Myocyte (in vitro differentiated cells): ENCODE measurements around the gene ERP27. TPM values are rescaled to one million over a fixed set of nuclear protein-coding genes. Genes with fewer than 3 reads are reported as not detected.

Experiments
- DNase-seq: peaks from one replicate; pipeline ENCODE4 v3.0.0-alpha.2; 2012; ENCODE audit warnings: low read depth
- total RNA-seq: library from RNA; depleted of rRNA; stranded (reverse); fragments of >200 nt; gene quantifications from 2 replicates; pipeline ENCODE4 v1.2.3, GENCODE V29; 2014

Gene ERP27
- total RNA-seq, 1 donor from 2014 or later: not detected

DNA sequence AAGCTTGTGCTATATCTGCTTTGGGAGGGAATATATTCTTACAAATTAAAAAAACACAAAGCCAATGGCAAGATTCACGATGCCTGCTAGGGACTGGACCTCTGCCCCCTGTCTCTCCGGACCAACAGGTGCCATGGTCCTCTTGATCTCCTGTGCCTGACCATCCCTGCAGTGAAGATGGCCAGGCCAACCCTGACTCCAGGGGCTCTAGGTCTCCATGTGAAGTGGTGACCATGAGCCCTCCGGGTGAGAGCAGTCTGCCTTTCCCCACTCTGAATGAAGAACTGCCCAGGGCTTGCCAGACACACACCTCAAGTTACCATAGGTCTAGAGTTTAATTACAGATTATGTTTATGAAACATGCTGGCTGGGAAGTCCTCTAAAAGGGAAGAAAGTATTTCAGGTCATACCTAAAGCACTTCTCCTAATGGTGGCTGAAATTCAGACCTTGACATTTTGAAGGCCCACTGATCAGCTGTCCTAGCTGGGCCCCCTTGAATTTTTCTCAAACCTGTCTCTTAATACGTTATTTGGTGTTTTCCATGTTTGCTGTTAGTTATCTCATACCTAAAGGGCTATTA is 21.7 kb upstream of the ERP27 start:
- DNase-seq: no peak

GRCh38 chr12:14959463-14959862 is 21.1 kb upstream of the ERP27 start:
- DNase-seq: no peak

DNA sequence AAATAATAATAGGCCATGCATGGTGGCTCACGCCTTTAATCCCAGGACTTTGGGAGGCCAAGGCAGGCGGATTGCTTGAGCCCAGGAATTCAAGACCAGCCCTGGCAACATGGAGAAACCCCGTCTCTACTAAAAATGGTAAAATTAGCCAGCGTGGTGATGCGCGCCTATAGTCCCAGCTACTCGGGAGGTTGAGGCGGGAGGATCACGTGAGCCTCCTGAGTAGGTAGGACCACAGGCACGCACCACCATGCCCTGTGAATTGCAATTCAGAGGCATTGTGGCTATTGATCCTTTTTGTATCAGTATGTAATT is 20.7 kb upstream of the ERP27 start:
- DNase-seq: no peak

DNA sequence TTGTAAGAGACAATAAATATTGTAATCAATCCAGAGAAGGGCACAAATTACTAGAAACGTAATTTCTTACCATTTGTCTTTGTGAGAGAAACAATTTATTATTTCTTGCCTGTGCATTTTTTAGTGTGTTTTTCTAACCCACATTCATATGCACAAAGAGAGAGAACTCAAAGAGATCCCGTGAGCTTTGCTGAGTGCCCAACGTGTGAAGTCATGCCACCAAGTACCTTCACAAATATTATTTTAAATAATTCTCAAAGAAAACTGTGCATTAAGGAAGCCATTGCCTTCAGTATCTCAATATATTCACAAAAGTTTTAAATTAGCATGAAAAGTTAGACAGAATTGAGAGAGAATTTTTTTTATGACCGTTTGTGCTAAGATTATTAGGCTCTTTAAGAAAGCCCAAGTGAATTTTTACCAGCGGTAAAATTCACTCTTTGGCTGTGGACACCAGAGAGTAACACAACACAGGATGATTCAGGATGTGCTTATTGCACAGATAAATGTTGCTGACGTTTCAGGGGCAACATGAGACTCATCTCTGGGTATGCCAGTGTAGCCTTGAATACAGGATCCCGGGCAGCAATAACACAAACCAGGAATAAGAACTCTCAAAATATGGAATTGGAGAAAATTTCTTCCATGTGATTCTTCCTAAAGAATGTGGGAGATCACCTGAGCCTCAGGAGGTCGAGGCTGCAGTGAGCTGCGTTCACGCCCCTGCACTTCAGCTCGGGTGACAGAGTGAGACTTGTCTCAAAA is 20.2 kb upstream of the ERP27 start:
- DNase-seq: no peak

GRCh38 chr12:14957551-14958168 is 19.3 kb upstream of the ERP27 start:
- no peak for DNase-seq

GRCh38 chr12:14956905-14957304 is 18.6 kb upstream of the ERP27 start:
- no peak for DNase-seq

DNA sequence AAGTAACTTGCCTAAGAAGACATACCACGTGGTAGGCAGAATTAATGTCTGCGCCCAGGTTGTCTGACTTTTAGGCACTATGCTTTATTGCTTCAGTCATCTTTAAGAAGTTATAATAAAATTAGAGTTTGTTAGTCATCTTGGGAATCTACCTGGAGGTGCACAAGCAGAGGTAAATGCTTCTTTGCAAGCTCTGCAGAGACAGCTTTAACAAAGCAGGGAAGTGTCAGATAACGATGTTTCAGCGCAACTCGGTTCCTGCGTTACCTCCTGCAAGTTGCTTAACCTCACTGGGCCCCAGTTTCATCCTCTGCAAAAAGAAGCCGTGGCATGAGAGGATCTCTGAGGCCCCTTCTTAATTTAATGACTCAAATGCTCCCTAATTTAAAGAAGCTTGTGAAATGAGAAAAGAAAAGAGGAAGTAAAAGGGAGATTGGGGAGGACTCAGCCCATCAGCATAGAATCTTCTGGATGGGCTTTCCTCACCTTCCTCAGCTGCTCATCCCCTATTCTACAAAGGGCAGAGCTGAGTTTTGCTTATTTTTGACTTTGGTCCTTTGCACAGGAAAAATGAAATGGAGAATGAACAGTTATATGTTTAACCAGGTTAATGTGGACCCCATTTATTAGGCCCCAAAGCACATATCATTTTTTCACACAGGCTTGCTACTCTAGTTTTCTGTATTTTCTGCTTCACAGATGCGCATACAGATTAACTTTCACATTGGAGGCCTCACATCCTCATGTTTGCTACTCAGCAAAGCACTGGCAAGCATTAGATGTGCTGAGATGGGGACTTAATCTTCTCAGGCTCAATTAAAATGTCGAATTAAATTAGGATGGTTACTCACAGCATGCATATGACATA is 17.9 kb upstream of the ERP27 start:
- DNase-seq: no peak

DNA sequence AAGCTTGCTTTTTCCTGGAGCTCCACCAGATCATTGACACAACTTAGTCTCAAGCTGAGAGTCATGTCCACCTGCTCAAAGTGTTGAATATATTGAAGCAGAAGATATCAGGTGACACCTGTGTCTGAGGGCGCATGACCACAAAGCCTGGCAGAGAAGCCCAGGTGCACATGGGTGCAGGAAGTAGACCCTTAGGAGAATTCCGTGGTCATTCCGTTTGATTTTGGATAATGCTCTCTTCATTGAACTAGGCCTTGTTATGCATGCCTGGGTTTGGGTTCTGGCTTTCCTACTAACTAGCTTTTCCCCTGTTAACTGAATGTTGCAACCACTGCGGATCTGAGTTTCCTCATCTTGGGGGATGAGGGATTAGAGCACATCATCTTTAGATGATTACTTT is 15.9 kb upstream of the ERP27 start:
- DNase-seq: no peak

DNA sequence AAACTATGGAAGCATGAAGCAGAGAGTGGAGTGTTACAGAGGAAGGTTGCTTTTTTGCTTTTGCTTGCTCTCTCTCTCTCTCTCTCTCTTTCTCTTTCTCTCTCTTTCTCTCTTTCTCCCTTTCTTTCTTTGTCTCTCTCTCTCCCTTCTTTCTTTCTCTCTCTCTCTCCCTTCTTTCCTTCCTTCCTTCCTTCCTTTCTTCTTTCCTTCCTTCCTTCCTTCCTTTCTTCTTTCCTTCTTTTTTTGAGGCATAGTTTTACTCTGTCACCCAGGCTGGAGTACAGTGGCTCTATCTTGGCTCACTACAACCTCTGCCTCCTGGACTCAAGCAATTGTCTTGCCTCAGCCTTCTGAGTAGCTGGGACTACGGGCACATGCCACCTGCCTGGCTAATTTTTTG is 15.4 kb upstream of the ERP27 start:
- DNase-seq: no peak

DNA sequence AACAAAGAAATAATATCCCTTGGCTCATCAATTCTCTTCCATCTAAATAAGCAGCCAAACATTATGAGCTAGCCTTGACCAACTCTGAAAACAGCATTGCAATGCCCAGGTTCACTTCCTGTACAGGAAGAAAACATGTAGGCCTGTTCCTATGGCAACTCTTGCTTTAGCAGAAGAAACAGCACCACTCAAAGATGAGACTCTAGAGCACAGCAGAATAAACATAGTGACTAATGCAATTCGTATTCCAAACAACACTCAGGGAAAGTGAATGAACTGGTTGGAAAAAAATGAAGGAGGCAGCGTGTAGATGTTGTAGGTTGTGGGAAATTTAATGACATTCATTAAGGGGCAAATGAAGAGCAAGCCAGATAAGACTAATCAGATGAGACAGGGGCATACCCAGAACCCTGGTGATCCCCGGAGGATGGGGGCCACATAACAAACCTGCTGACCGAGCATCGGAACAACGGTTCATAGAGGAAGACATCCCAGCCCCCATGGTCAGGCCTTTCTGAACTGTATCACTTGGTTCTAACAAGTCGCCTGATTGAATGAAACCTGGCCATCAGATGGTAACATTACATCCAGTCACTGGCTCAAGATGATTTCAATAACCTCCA is 14.1 kb upstream of the ERP27 start:
- peak; percentile 63 for DNase-seq

GRCh38 chr12:14951851-14952250 is 13.5 kb upstream of the ERP27 start:
- no peak for DNase-seq

GRCh38 chr12:14950982-14951746 is 12.8 kb upstream of the ERP27 start:
- no peak for DNase-seq

DNA sequence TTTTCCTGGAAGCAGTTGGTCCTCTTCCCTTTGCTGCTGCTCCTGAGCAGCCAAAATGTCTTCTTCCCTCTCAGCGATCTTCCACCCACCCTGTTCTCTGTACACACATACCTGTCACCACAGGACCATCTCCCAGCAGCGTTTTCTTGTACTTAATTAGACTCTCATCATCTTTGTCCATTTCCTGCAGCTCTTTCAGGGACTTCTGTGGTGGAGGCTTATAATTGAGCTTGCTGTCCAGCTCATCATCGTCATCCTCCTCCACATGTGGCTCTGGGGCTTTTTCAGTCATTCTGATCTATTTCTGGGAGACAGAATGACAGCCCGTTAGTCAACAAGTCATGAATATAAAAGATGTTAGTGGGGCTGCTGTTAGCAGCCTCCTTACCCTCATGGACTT is 12.1 kb upstream of the ERP27 start:
- no peak for DNase-seq

GRCh38 chr12:14949631-14950030 is 11.3 kb upstream of the ERP27 start:
- no peak for DNase-seq

DNA sequence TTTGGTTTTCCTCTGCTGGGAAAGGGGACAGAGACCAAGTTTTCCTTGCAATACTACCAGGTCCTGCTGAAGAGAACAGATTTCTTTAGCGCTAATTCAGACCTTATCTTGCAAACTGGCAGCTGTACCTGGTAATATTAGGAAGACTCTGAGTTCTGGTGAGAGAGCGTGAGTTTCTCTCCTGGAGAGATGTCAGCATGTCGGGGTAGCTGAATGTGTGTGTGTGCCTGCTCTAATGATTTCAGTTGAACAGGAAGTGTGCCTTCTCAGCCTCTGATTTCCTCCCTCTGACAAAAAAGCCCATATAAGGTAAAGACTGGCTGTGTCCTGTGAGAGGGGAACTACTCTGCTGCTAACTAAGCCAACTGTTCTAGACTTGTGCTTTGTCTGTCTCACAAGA is 10.3 kb upstream of the ERP27 start:
- peak; percentile 74 for DNase-seq

DNA sequence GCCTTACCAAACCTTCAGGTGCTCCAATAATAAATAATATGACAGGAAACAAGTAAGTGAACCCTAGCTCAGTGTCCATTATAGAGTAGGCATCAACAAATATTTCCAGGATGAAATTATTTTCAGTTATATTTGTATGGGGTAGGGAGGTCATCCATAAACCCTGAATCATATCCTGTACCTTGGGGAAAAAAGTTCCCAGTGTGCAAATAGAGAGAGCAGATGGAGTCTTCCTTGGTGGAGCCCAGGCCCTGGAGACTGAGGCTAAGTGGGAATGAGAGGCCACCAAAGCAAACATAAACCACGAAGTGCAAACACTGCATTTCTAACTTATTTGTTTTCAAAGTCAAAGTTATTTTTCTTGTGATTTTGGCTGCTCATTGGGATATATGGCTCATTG is 8.5 kb upstream of the ERP27 start:
- no peak for DNase-seq

DNA sequence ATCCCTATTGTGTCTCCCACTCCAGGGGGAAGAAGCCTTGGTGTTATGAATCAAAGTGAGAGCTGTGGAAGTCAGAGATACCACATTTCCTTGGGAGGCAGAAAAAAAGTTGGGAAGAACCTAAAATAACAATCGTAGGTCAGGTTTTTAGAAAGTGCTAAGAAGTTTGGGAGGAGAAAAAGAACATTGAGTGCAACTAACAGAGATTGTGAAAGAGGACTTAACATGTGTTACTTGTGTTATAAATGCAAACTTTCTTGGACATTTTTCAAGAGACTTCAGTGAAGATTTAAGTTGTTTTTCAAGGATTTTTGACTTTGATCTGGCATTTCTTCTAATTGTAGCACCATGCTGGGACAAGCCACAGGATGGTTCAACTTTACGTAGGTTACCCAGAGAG is 7.8 kb upstream of the ERP27 start:
- no peak for DNase-seq

DNA sequence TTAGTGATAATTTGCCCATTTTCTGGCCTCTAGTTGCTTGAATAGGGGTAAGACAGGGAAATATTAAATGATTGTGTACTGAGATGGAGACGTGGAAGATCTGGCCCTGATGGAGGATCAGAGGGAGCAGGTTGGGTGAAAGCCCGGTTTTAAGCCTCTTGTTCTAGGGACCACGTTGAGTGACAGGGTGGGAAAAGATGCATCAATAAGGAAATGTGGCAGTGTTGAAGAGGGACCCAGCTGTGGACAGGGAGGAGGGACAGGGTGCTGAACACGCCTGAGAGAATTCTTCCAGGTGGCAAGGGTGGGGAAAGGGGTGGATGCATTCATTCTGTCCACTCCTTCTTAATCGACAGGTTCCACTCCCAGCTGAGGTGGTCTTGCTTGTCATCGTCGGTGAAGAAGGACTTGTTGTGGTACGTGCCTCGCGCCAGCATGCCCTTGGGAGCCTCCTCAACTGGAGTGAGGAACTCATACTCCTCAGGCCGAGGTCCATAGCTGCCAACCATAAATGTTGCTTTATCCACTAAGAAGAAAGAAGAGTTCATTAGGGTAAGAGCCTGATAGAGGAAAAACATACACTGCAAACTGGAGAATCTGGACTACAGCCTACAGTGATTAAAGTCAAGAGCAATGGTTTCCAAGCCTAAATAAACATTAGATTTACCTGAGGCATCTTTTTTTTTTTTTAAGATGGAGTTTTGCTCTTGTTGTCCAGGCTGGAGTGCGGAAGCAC is 4.0 kb upstream of the ERP27 start:
- DNase-seq: no peak

DNA sequence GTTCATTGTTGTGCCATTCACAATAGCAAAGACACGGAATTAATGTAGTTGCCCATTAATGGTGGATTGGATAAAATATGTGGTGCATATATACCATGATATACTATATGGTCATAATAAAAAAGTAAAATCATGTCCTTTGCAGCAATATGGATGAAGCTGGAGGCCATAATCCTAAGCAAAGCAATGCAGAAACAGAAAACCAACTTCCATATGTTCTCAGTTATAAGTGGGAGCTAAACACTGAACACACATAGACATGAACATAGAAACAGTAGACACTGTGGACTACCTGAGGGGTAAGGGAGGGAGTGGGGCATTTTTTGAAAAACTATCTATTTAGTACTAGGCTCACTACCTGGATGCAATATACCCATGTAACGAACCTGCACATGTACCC is 3.0 kb upstream of the ERP27 start:
- DNase-seq: no peak

DNA sequence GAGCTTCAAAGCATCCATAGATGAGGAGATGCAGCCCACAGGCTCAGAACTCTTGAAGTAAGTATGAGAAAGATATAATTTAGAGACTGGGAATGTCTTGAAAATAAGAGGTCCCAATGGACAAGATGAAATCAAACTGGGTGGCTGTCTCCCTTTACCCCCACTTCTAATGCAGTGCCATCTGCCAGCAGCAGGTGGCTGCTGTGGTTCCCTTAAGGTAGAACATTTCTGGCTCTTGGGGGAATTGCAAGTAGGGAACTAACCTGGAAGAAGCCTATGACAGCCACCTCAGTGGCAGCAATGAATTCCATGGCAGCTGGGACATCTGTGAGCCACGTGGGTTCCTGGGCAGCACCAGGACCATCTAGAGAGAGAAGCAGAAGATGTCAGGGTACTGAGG is 648 bp downstream of the ERP27 start:
- DNase-seq: no peak
